GM18519 (cell line): Measurements from ENCODE around the gene FGF12.

Experiments used
- ATAC-seq: cut with Tn5 transposase; IDR thresholded peaks from one replicate; pipeline ENCODE4 v1.9.1; 2021; ENCODE audit warnings: mild to moderate bottlenecking, moderate library complexity; ENCODE audit not compliant: unreplicated experiment, low FRiP score

Gene FGF12

GRCh38 chr3:192514081-192514753 is 213.1 kb downstream of the FGF12 start:
- no peak for ATAC-seq

- no peak for ATAC-seq
These were observed 221.6 kb downstream of the FGF12 start for GRCh38 chr3:192505731-192506130.

- no peak for ATAC-seq
These were observed 225.9 kb downstream of the FGF12 start for GRCh38 chr3:192501401-192501800.

DNA sequence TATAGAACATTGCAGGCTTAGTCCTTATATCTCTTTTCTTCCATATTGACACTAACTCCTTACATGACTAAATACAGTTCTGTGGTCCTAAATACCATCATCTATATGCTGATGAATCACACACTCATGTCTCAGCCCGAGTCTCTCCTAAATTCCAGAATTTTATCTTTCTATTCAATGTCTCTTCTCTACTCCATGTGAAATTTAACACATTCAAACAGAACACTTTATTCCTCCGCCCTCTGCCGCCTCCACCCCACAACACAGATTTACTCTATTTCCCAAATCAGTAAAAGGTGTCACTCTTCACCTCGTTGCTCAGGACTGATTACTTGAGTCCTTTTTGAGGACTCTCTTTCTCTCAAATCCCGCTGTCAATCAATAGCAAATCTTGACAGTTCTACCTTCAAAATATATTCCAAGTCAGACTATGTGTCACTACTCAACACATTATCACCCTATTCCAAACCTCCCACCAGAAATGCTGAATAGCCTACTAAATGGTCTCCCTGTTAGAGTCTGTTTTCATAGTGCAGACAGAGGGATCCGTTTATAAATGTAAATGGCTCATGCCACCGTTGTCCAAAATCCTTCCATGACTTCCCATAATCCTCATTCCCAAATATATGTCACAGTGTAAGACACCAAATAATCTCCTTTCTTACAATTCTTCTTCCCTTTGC is 230.3 kb downstream of the FGF12 start:
- no peak for ATAC-seq

GRCh38 chr3:192494174-192494573 is 233.2 kb downstream of the FGF12 start:
- ATAC-seq: peak; percentile 88

DNA sequence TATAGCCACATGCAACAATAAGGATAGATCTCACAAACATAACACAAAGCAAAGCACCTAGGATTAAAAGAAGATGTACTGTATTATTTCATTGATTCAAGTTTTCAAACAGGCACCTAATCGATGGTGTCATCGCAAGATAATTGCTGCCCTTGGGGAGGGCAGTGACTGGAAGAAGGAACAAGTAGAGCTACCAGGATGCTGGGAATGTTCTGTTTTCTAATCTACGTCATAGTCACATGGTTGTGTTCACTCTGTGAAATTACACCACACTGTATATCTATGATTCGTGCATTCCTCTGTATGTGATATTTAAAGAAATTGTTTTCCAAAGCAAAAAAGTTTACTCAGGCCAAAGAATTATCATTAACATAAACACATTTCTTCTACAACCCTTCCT is 236.6 kb downstream of the FGF12 start:
- no peak for ATAC-seq

DNA sequence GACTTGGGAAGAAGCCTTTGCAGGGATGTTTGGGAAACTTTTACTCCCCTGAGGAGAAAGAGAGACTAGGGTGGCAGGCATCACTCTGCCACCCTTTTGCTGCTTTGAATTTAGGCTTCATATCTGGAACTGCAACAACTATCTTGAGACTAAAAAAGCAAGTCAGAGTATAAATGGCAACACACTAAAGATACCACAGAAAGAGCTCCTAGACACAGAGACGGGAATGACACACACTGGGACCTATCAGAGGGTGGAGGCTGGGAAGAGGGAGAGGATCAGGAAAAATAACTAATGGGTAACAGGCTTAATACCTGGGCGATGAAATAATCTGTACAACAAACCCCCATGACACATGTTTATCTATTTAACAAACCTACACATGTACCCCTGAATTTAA is 237.8 kb downstream of the FGF12 start:
- no peak for ATAC-seq

DNA sequence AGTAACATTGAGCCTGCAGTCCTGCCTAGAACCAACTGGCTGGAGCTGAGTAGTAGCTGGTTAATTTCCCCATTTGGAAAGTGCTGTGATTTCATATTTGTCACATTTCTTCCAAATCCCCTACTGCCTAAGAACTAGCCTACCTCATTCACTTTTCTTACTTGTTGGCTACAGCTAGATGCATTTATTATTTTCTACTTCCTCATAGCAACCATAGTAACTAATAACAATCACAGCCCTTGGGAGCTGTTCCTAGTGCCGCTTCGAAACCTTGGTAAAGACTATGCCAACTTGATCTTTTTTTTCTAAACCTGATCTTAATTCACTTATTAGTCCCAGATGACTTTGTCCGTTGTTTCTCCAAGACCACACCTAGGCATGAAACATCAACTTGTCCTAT is 240.3 kb downstream of the FGF12 start:
- ATAC-seq: no peak

DNA sequence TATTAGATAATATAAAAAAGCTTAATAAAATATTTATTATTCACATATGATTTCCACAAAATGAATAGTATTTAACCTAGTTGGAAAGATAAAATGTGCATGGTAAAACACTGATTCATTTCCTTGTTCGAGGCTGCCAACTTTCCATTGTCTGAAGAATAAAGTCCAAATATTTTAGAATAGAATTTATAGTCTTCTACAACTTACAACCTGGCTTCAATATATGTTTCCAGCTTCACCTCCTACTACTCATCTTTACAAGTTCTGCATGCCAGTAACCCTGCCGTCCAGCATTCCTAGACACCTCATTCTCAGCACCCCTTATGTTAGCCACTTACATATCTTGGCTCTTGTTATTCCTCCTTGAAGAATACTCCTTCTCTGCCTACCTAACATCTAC is 244.5 kb downstream of the FGF12 start:
- ATAC-seq: no peak

- no peak for ATAC-seq
These were observed 244.9 kb downstream of the FGF12 start for GRCh38 chr3:192482391-192482790.

DNA sequence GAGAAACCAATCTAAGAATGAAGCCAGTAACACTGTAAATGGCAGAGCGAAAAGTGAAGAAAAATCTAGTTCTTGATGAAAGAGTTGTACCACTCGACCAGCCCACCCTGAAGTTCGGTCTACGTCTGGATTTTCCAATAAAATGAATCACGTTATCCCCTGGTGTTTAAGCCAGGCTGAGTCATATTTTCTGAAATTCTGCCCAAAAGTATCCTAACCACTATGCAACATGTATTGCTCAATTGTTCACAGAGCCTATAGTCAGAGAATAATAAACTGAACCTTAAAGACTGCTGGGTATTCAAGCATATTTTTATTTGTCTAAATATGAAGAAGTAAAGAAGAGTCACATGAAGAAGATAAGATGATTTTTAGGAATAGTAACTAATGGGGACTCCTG is 245.7 kb downstream of the FGF12 start:
- no peak for ATAC-seq

GRCh38 chr3:192467230-192468140 is 259.9 kb downstream of the FGF12 start:
- peak; percentile 85 for ATAC-seq

- no peak for ATAC-seq
These were observed 278.3 kb downstream of the FGF12 start for GRCh38 chr3:192449036-192449435.

DNA sequence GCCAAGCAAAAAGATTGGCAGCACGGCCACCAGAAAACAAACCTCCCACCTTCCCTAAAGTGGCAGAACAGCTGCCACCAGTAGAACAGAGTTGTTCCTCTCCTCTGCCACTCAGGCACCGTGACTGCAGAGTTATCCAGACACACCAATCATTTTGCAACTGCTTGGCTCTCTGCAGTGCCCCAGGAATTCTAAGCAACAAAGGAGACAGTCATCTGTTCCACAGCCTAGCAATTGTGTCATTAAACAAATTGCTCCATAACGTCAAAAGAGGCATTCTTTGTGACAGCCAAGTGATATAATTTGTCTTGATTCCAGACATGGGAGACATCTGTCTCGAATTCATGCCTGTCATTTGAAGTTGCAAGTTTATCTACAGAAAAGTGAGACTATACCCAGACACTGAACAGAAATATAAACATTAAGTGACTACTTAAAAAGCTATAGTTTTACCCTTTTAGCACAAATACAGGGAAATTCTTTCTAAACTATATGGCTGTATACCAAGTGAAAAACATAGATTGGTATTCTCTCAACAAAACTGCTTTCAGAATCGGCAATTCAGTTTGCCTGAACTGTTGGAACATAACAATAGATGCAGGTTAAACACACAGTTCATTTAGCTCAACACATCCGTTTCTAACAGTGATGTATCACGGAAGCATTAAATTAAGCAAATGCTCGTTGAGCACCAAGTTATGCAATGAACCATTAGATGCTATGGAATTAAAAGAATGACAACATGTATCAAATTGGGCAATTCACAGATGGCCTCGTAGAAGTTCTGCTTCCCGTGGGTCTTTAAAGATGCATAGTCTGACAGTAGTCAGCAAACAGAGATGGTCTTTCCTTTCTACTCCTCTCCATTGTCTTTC is 281.3 kb downstream of the FGF12 start:
- ATAC-seq: no peak

DNA sequence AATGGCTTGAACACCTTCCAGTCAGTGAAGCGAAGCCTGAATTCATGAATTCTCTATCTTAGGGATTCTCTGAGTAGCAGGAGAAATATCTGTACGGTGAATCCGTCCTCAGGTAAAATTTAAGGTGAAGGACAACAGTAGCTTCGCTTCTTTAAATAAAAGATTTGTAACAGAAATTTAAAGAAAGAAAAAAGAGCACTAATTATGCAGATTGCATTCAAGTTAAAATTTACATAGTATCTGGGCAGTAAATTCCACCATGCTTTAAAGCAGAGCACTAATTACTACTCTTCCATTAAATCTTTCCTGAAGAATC is 282.6 kb downstream of the FGF12 start:
- ATAC-seq: no peak

DNA sequence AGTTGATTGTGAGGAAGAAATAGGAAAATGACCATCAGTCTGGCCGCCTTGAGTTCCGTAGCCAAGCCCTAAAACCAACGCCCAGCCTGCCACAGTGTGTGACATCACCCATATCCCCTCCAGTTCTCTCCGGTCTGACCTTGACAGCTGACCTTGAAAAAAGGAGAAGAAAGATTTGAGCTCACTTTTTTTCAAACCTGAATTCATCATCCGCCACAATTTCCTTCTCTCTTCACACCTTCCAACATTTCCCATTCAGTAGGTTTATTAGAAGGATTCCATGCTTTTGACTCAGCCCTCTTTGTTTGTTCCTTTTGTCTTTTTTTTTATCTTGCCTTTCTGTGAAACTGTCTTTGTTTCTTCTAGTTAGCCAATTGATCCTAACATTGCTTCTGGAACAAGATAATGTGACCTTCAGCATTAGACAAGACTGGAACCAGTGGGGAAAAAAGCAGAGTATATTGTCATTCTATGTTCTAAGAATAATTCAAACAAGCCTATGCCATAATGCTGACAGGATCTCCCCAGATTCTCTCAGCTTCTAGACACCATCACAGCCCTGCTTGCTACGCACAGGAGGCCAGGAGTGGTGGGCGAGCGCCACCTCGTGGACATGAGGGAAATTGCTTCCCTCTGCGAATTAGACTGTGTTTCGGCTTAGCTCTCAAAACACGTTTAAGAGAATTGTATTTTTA is 283.1 kb downstream of the FGF12 start:
- ATAC-seq: peak; percentile 94

- ATAC-seq: no peak
These were observed 292.1 kb downstream of the FGF12 start for GRCh38 chr3:192435241-192435640.

DNA sequence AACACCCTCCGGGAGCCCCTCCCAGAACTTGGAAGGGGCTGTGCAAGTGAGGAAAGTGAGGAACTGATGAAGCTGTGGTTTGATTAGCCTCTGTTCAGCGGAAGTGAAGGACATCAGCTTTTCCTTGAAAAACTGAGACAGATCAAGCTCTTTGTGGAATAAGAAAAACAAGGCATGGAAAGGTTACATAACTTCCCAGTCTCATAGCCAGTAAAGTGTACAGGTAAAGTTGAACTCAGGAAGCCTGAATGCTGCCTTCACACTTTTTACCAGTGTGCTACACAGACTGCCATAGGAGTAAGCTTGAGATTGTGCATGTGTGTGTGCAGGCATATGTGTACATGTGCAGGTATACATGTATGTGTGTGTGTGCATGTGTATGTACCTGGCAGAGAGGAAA is 293.2 kb downstream of the FGF12 start:
- no peak for ATAC-seq

GRCh38 chr3:192433704-192434103 is 293.6 kb downstream of the FGF12 start:
- no peak for ATAC-seq

GRCh38 chr3:192422997-192423342 is 304.4 kb downstream of the FGF12 start:
- ATAC-seq: no peak
